ENCODE measurements around the gene TST.
A peak's percentile ranks its signal among the peaks of the same experiment; 100 is the strongest.

The TST gene

DNA sequence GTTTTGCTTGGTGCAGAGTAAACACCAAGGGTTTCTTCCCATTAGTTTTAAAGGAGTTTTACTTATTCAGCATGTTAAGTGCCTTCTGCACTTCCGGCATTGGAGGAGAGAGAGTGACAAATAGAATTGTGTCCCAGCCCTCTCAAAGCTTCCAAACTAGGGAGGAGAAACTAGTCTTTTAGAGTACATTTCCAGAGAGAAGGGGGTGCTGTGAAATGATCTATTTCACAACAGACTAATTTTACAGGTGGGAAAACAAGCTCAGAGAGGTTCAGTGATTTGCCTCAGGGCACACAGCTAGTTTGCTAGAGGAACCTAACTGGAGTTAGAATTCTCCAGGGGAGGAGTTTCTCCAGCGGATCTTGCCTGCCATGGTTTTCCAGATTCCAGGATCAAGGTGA, 12.9 kb upstream of the TST start:
- no peak for DNase-seq (ENCODE audit: low spot score)

DNA sequence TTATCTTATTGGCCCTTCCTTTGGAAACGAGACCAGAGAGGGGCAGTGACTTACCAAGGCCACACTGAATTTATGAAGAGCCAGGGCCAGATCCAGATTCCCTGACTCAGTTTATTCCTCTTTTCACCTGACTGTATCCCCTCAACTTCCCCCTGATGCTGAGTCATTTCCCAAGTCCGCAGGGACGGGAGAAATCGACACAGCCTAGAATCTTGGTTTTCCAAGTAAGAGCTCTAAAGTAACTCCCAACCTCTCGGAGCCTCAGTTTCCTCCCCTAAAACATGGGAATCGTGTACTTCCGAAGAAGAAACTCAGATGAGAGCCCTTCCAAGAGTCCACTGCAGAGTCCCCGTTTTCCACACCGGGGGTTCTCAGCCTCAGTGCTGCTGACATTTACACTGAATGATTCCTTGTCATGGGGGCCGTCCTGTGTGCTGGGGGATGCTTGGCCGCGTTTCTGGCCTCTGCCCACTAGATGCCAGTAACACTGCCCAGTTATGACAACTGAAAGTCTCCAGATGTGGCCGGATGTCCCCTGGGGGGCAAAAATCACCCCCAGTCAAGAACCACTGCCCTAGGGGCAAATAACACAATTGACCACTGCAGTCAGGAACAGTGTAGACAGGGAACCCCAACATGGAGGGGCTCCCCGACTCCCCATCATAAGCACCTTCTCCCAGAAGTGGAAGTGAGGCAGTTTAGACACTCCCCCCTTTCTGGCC, 11.5 kb upstream of the TST start:
- DNase-seq (ENCODE audit: low spot score): no peak

DNA sequence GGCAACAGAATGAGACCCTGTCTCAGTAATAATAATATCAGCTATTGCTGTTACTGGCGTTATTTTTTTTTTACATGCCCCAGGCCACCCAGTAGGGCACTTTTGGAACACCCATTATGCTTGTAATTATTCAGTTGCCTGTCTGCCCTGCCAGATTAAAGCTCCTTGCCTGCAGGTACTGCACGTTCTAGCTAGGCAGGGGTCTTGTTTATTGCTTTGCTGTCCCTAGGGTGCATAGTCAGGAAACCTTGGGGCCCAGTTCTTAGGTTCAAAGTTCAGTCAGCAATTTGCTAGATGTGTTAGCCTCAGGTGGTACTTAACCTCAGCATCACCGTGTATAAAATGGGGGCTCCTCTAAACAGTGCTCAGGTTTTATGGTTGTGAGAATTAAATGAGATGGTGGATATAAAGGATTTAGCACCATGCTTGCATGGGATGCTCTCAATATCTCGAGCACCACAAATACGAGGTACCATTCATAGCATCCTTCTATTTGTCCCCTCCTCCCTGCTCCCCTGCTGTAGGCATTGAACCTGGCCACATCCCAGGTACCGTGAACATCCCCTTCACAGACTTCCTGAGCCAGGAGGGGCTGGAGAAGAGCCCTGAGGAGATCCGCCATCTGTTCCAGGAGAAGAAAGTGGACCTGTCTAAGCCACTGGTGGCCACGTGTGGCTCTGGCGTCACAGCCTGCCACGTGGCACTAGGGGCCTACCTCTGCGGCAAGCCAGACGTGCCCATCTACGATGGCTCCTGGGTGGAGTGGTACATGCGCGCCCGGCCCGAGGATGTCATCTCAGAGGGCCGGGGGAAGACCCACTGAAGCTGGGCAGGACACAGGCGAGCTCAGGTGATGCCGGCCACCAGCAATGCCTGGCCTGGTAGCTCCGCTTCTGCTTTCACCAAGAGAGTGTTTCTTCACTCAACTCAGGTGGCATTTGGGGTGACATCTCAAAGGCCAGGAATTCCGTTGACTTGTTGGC, 9.7 kb upstream of the TST start:
- no peak for DNase-seq (ENCODE audit: low spot score)

DNA sequence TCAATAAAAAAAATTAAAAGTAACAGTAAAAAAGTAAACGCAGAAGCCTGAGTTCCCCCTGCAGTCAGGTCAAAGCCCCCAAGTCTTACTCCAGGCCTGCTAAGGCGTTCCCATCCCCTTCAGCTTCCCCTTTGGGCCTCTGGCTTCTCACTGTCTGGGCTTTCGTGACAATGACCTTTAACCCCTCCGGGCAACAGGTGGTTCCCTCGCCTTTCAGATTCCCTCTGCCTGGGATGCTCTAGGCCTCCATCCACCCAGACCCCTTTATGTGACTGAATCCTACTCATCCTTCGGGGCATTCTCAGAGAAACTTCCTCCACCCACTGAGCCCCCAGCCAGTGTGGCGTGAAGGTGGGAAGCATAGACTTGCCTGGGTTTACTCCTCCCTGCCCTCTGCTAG, 8.3 kb upstream of the TST start:
- no peak for DNase-seq (ENCODE audit: low spot score)

DNA sequence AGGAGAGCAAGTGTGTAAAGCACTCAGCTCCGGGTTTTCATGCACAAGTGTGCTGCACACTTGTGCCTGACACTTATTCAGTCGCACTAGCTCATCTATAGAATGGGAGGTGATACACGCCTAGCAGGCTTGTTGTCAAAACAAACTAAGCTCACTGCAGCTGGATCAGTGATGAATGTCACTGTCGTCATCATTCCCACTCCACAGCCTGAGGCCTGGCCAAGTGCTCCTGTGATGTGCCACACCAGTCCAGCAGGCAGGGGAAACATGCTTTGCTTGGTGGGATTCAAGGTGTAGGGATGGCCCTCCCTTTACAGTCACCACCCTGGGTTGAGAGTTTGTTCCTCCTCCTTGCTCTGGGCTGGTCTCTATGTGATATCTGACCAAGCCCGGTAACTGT, 7.1 kb upstream of the TST start:
- DNase-seq (ENCODE audit: low spot score): no peak

DNA sequence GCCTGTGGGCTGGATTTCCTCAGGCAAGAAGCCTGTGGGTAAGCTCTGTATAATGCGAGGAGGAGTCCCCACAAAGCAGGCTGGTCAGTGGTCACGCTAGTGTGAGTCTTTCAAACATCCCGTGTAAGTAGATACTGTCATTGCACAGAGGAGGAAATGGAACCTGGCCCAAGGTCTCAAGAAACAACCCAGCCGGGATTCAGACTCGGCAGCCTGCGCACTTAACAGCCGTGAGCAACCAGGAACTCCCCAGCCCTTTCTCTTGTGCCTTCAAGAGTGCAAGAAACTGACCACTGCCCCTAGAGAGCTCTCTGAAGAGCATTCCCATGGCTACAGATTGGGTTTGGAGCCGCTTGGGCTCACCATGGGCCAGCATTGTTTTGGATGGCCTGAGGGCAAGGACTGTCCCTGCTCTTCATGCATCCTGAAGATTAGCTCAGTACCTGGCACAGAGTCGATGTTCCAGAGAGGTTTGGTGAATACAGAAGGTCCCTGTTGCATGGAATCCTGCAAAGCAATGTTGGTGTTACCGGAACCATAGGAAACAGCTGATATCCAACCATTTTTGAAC, 6.3 kb upstream of the TST start:
- no peak for DNase-seq (ENCODE audit: low spot score)

DNA sequence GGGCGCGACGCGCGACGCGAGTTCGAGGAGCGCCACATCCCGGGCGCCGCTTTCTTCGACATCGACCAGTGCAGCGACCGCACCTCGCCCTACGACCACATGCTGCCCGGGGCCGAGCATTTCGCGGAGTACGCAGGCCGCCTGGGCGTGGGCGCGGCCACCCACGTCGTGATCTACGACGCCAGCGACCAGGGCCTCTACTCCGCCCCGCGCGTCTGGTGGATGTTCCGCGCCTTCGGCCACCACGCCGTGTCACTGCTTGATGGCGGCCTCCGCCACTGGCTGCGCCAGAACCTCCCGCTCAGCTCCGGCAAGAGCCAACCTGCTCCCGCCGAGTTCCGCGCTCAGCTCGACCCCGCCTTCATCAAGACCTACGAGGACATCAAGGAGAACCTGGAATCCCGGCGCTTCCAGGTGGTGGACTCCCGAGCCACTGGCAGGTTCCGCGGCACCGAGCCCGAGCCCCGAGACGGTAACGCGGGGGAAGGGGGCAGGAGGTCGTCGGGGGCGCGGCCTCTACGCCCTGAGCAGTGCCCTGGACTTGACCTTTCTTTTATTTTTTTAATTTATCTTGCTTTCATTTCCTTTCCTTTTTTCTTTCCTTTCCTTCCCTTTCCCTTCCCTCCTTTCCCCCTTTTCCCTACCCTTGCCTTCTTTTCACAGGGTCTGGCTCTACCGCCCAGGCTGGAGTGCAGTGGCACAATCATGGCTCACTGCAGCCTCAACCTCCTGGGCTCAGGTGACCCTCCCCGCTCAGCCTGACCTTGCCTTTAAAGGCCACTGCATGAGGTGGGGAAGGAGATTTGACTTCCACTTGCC, 5.3 kb upstream of the TST start:
- no peak for DNase-seq (ENCODE audit: low spot score)

DNA sequence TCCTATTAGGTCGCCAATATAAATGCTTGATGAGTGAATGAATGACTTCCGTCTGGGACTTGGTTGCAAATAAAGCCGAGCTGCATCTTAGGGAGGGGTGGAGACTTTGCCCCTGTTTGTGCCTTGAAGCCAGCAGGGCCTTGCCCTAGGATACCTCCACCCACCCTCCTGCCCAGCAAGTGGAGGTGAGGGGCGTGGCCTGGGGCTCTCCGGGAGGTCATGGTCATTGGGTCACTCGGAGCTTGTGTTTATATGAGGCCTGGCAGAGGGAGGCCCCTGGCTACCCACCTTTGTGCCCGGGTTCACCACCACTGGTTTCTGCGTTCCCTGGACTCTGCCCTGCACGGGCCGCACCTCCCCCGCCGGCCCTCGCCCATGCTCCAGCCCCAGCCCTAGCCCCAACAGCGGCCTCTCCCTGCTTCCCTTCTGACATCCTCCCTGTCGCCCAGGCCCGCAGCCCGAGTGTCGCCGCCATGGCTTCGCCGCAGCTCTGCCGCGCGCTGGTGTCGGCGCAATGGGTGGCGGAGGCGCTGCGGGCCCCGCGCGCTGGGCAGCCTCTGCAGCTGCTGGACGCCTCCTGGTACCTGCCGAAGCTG, 4.6 kb upstream of the TST start:
- DNase-seq (ENCODE audit: low spot score): no peak

DNA sequence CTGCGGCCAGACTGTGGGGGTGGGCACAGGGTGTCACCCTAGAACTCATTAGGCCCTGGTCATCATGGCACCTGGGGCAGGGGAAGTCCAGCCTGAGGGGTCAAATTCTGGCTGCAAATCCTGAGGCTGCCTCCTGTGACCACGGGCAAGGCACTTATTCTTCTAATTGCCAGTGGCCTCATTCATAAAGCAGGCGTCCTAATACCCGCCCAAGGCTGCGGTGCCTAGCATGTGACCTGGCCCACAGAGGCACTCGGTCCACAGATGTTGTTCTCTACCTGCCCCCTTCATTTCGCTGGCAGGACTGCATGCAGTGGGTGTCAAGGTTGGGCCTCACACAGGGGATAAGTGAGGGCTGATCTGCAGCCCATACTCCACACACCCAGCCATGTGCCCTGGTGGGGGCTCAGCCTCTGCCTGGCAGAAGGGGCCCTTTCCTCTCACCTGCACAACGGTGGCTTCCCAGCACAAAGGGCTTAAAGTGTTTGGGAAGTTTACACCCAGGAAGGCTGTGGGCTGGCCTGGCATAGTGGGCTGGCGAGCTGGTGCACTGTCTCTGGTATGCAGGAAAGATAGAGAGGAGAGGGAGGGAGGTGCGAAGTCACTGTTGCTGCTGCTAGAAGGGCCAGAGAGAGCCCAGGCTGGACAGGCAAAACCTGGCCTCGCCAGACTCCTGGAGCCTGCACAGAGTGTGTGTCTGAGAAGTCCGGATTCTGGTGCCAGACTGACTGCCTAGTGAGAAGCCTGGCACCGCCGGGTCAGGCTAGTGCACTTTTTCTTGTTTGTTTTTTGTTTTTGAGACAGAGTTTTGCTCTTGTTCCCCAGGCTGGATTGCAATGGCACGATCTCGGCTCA, 3.5 kb upstream of the TST start:
- DNase-seq (ENCODE audit: low spot score): no peak

DNA sequence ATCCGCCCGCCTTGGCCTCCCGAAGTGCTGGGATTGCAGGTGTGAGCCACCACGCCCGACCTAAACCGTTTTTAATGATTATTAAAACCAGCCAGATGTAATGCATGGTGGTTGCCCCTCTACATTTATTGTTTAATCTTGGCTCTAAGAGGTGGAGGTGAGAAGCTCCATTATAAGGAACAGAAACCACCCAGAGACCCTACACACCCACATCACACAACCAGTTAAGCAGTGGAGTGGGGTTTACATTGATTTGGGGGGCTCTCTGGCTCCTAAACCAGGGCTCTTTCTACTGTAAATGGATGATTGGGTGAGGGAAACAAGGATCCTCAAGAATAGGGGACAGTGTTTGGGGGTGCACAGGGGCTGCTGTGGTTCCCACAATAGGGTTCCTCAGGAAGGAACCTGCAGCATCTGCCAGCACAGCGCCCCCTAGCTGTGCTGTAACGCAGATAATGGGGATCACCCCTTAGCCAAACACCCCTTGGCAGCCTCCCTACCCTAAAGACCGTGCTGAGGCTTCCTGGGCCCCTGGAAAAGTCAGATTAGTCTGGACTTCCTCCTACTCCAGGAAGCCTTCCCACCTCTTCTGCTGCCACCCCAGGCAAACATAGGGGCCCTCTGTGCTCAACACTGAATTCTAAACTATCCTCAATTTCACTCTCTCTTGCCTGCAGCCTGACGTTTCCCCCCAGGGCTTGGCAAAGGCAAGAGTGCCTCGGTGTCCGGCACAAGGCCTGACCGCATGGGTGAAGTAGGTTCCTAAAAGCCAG, 2.6 kb upstream of the TST start:
- DNase-seq (ENCODE audit: low spot score): peak; percentile 72

DNA sequence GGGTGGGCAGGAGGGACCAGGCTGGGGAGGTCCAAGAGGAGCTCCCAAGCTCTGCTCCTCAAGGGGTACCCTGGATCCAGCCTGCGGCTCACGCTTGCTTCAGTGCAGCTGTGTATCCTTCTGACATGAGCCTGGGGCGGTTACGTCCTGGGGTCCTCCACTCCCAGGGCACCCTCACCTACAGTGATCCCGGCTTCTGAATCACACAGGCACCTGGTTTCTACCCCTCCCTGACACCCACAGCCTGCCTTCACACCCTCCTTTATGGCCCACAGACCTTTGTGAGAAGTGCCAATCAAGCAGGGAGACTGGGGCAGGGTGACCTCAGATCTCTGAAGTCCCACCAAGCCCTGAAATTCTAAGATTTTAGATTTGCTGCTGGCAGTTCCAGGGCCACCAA, 1.8 kb upstream of the TST start:
- no peak for DNase-seq (ENCODE audit: low spot score)

DNA sequence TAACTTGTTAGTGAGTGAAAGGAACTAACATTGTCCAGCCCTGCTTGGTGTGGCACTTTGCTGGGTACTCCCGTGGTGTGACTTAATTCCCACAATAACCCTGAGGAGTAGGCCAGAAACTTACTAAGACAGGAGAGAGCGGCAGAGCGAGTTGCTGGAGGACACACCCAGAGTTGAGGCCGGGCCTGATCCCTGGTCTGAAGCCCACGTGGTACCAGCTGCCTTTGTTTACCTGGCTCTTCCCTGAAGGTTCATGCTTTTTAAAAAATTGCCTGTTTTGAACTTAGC, 889 bp upstream of the TST start:
- DNase-seq (ENCODE audit: low spot score): peak; percentile 74

DNA sequence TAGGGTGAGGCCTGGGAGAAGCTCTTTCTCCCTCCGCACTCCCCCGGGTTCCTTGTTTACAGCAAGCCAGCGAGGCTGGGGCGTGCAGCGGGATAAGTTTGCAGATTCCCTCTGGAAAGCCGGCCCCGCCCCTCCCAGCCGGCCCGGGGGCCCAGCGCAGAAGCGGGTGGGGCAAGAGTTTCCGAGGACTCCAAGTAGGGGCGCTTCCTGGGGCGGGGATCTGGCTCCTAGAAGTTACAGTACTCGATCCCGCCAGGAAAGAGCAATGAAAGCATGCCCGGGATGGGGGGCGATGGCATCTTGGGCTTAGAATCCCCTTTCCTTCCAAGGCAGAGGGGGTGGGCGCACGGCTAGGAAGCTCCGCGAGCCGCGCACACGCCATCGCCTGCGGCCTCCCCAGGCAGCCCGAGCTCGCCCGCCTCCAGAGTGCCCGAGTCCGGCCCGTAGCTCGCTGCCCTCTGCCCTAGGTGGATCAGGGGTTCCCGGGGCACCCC, 385 bp downstream of the TST start:
- DNase-seq (ENCODE audit: low spot score): peak; percentile 51

DNA sequence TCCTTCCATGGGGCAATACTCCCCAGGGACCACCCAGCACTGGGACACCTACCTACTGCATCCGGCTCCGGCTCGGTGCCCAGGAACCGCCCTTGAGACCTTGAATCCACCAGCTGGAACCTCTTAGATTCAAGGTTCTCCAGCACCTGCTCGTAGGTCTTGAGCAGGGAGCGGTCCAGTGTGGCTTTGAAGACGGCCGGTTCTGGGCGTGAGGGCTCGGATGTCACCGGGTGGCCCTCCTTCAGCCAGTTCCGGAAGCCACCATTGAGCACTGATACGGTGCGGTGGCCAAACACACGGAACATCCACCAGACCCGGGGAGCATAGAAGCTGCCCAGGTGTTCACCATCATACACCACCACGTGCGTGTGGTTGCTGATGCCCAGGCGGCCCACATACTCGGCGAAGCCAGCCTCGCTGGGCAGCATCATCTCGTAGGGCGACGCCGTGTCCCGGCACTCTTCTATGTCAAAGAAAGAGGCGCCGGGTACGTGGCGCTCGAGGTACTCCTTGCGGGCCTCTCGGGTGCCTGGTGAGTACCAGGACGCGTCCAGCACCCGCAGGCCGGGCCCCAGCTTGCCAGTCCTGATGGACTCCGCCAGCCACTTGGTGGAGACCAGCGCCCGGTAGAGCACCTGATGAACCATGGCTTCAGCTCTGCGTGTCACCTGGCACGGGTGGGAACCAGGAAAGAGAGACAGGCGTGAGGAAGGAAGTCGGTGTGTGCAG, 997 bp downstream of the TST start:
- no peak for DNase-seq (ENCODE audit: low spot score)

DNA sequence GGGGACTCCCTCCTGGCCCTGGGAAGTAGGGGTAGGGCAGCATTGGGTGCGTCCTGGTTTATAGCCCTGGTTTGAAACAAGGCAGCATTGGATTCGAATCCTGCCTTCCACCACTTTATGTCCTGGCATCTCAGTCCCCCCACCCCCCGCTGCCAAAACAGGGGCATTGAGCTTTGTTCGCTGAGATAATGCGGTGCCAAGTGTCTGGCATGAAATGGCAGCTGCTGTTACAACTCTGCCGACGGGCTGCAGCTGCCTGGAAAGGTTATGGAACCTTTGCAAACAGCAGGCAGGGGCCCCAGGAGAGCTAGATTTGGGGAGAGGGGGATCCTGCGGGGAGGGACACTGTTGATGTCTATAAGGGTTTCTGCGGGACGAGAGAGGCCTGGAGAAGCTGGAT, 1.9 kb downstream of the TST start:
- no peak for DNase-seq (ENCODE audit: low spot score)

DNA sequence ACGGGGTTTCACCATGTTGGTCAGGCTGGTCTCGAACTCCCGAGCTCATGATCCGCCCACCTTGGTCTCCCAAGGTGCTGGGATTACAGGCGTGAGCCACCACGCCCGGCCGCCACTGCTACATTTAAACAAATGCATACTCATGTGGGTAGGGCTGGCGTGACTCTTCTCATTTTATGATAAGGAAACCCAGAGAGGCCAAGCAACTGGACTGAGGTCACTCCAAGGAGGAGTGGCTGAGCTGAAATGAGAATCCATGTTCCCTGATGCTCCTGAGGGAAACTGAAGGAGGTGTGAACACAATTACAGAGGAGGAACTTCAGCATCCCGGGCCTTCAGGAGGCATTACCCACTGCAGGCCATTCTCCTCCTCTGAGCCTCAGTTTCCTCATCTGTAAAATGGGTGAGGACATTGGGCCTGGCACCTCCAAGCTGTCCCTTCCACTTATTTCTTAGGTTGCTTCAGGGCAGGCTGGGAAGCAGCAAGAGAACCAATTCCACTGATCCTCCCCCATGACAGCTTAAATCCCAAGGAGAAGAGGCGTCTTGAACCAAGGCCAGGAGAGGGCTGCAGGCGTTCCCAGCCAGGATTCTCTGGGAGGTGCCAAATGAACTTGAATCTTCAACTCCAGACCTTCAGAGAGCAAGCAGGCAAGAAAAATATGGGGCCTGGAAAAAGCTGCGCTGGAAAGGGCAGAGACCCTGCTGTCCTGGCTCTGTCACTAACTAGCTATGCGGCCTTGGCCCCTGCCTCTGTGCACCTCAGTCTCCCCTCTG, 2.9 kb downstream of the TST start:
- DNase-seq (ENCODE audit: low spot score): no peak

DNA sequence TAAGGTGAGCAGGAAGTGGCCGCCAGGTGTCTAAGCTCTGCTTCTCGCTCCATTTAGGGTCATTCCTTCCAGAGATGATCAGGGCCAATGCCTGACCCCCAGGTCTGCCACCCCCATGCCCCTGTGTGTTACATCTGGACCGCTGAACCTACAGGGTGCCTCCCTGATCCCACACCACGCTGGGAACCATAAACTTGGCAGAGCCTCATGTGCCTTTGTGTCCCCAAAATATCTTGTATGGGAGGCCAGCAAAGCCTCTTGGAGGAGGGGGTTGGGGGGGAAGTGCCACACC, 3.7 kb downstream of the TST start:
- no peak for DNase-seq (ENCODE audit: low spot score)

DNA sequence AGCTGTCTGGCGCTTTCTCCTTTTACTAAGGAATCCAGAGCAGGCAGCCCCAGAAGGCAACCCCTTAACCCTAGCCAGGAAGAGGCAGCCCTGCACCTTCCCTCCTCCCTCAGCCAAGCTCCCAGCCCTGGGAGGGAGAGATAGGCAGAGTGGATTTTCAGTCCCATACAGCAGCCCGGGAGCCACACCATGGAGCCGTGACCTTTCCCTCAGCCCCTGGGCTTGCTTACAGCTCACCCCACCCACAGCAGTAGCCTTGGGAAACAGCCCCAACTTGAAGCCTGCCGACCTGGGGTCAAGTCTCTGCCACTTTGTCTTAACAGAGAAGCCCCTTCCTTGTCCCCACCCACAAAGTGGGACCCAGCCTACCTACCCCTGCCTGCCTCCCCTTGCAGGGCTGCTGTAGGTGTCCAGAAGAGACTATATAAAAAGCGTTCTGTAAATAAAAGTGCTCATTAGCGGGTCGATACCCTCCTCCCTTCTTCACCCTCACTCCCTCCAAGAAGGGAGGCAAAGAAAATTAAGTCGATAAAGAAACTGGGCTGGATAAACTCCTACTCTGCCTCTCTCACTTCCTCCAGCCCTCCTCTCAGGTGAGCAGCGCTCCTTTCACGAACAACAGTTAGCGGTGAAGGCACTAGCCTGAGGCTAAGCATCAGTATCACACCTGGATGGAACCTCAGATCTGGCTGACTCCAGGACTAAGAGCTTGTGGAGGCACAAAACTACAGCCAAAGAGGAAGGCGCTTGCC, 4.2 kb downstream of the TST start:
- no peak for DNase-seq (ENCODE audit: low spot score)
